ENCODE data around the gene IFT80. TPM values are rescaled to one million over a fixed set of nuclear protein-coding genes. Genes with fewer than 3 reads are reported as not detected.

The IFT80 gene
- total and polyA plus RNA-seq, 8 donors = 27.9 to 92.0 (median 74.1) TPM

DNA sequence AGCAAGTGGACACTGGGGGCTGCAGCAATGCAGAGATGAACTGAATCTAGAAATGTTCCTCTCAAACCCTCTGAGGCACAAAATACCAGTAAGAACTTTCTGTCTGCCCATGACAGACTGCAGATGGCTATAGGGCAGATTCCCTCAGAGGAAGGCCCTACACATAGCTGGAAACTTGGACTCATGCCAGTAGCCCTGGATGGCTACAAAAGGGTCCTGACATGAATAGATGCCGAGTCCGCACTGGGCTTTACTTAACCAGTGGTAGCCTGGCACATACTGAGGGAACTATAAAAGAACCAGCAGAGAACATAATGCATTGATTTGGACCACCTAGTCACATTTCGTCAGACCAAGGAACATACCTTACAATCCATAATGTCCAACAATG lies 107.1 kb downstream of the IFT80 start:
- no peak for ATAC-seq
- H3K27me3 ChIP-seq = no peaks in the 10 kb centered on the region
- H3K4me3 ChIP-seq = no peak overlapping the region
- no peaks in the 10 kb centered on the region for H3K4me1 ChIP-seq
- DNase-seq = no peak
- no peak overlapping the region for H3K27ac ChIP-seq
- intact Hi-C loops (cut with DNase I) = no loop called here
- no peaks in the 10 kb centered on the region for H3K36me3 ChIP-seq
- no peaks in the 10 kb centered on the region for H3K9me3 ChIP-seq
- TF ChIP-seq, protein P1, sequence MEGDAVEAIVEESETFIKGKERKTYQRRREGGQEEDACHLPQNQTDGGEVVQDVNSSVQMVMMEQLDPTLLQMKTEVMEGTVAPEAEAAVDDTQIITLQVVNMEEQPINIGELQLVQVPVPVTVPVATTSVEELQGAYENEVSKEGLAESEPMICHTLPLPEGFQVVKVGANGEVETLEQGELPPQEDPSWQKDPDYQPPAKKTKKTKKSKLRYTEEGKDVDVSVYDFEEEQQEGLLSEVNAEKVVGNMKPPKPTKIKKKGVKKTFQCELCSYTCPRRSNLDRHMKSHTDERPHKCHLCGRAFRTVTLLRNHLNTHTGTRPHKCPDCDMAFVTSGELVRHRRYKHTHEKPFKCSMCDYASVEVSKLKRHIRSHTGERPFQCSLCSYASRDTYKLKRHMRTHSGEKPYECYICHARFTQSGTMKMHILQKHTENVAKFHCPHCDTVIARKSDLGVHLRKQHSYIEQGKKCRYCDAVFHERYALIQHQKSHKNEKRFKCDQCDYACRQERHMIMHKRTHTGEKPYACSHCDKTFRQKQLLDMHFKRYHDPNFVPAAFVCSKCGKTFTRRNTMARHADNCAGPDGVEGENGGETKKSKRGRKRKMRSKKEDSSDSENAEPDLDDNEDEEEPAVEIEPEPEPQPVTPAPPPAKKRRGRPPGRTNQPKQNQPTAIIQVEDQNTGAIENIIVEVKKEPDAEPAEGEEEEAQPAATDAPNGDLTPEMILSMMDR (IDR thresholded peaks at IDR 0.05) = no peak

DNA sequence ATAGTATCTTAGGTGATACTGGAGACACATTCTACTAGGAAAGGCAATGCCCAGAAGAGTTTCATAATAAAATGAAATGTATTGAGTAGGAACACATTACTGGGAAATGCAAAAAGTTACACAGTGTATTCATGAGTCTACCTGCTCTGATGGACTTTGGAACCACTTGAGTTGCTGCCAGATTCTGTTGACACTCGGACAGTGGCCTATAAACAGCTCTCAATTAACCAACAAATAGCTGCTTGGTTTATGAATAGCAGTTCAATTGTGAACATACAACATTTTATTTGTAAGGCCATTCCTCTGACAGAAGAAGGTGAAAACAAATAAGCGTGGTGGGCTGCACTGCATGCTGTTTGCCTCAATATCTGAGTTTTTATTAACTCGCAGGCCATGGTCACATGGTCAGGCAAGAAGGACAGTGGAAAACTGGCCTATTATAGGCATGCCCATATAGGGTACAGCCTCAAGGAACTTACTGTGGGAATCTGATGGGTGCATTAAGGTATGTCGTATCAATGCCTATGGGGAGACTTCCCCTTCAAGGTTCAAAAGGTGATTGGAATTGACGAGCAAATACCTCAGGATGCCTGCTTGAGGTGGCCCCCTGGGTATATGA lies 107.6 kb downstream of the IFT80 start:
- Histone ChIP-seq H3K27ac (no peak overlapping the region), H3K4me1 (no peaks in the 10 kb centered on the region), H3K9me3 (no peaks in the 10 kb centered on the region), H3K27me3 (no peaks in the 10 kb centered on the region), H3K4me3 (no peak overlapping the region), H3K36me3 (no peaks in the 10 kb centered on the region)
- ATAC-seq = no peak
- DNase-seq = no peak
- TF ChIP-seq, protein P1 (IDR thresholded peaks at IDR 0.05) = no peak
- intact Hi-C loops (cut with DNase I) = no loop called here

DNA sequence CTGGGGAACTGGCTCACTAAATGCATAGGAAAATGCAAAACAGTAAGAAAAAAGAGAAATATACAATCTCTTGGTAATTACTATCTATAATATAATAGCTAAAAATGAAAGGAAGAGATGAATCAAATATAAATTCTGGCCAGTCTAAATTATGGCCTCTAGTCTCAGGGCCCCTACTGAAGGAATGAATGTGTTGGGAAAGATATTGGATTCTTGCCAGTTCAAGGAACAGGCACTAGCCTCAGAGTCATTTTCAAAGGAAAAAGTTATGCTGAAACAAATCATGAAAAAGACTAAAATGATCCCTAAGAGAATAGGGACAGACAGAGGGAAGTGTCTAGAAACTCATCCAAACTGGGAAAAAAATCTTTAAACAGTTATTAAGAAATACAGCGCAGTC lies 111.4 kb downstream of the IFT80 start:
- no peak overlapping the region for H3K27ac ChIP-seq
- ATAC-seq (no peak), DNase-seq (peak in 1 of 4 donors; percentile 11)
- H3K9me3 ChIP-seq = no peaks in the 10 kb centered on the region
- no peaks in the 10 kb centered on the region for H3K4me1 ChIP-seq
- TF ChIP-seq, protein P1 (IDR thresholded peaks at IDR 0.05) = no peak
- no peaks in the 10 kb centered on the region for H3K27me3 ChIP-seq
- H3K4me3 ChIP-seq = no peak overlapping the region
- H3K36me3 ChIP-seq = no peaks in the 10 kb centered on the region
- intact Hi-C loops (cut with DNase I) = no loop called here

DNA sequence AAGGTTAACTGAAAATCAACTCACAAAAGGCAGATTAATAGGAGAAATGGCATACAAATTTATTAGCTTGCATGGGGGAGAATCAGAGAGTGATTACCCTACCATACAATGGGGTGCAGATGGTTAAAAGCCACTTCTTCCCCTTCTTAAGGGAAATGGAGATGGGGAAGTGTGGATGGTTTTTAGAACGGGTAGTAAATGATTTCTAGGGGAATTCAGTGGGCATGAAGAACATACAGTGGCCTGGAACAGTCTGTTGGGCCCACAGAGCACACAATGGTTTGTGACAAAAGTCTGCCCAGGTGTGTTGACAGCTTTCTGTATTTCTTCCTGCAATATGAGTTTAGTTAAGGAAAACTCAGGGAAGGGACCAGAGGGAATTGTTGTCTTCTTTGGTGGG lies 112.8 kb downstream of the IFT80 start:
- no peak for DNase-seq

DNA sequence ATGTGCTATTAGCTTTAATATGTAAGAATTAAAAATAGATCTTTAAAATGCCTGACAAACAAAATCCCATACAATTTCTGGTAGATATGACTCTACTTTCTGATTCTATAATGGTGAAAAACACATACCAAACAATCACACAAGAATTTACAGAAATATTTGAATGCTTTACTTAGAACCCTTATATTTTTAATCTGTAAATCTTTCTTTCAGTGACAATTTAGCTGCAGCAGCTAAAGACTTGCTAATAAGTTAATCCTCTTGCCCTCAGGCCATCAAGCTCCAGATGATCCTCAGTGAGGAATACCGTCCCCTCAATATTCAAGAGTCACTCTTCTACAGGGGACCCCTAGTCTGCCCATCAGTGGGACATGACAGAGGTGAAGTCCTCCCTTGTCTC lies 118.2 kb downstream of the IFT80 start:
- H3K4me3 ChIP-seq = no peak overlapping the region
- ATAC-seq (no peak), DNase-seq (no peak)
- peaks cover 0 to 18% of the 10 kb centered on the region in 2 donors for H3K36me3 ChIP-seq
- no peaks in the 10 kb centered on the region for H3K4me1 ChIP-seq
- intact Hi-C loops (cut with DNase I) = no loop called here
- H3K9me3 ChIP-seq = no peaks in the 10 kb centered on the region
- H3K27ac ChIP-seq = no peak overlapping the region
- no peaks in the 10 kb centered on the region for H3K27me3 ChIP-seq
- TF ChIP-seq, protein P1 (IDR thresholded peaks at IDR 0.05) = no peak

More for the DNA sequence above, 112.8 kb downstream of the IFT80 start:
- ATAC-seq = no peak
- no peak overlapping the region for H3K4me3 ChIP-seq
- no peaks in the 10 kb centered on the region for H3K36me3 ChIP-seq
- H3K27ac ChIP-seq = no peak overlapping the region
- TF ChIP-seq, protein P1 (IDR thresholded peaks at IDR 0.05) = no peak
- no peaks in the 10 kb centered on the region for H3K4me1 ChIP-seq
- intact Hi-C loops (cut with DNase I) = no loop called here
- H3K9me3 ChIP-seq = no peaks in the 10 kb centered on the region
- no peaks in the 10 kb centered on the region for H3K27me3 ChIP-seq

Data from left lung (tissue), 10 donors.